Ovary (tissue), 3 donors: Measurements from ENCODE around the gene RTN1.

Experiments
- CTCF ChIP-seq, 3 donors: fragments of 450-650 bp in 2 of 3; fragments of 200-600 bp in 1 of 3; IDR thresholded peaks; one replicate each; pipeline versions ENCODE4 v1.5.1 to v1.8.0; 2016 to 2022; ENCODE audit warnings: antibody characterized with exemption in 3 of 3, mild to moderate bottlenecking in 1 of 3
- EP300 ChIP-seq: sonication (generic); formaldehyde crosslinking; IDR thresholded peaks from one replicate; pipeline ENCODE4 v1.6.1; 2017; ENCODE audit warnings: antibody characterized with exemption
- POLR2A ChIP-seq: fragments of 450-650 bp; IDR thresholded peaks from one replicate; pipeline ENCODE4 v1.6.1; 2017; ENCODE audit warnings: antibody characterized with exemption, mild to moderate bottlenecking, moderate library complexity
- donor health status: DM: no; HTN: no; CAD: no.

DNA sequence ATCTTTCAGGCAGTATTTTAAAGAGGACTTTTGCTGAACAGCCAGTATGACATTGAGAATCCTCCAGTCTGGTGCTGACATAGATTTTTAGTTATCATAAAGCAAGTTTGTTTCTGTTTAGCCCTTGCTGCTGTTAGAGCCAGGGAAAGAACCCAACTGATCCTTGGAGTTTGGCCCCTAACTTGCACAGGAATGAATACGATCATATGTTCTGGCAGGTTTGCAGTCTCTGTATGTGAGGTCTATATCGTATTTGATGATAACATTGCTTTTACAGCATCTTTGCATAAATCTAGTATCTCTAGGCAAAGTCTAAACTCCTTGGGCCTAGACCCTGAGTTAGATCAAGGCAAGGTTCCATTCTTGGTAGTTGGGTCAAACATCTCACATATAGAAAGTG, 289.7 kb downstream of the RTN1 start:
- TF ChIP-seq CTCF (IDR thresholded peaks at IDR 0.05), result no peak
- no peak for TF ChIP-seq POLR2A
- no peak for TF ChIP-seq EP300
